Mesenteric fat pad (tissue), 1 donor: ENCODE data around the gene MDP1. TPM values are rescaled to one million over a fixed set of nuclear protein-coding genes. Genes with fewer than 3 reads are reported as not detected.

Source experiments
- DNase-seq: peaks from one replicate; pipeline ENCODE4 v3.0.0-alpha.2; 2020; ENCODE audit warnings: low spot score
- total RNA-seq: library from RNA; stranded (reverse); fragmentation: NEBNext Ultra II Directional; extraction: Animal tissue kit (Norgen Biotek cat#: 25700); gene quantifications from one replicate; pipeline ENCODE4 v1.2.1, GENCODE V29; 2021
- donor health status: DM: yes; HTN: yes; CAD: no.

MDP1 gene
- total RNA-seq, 1 donor from 2014 or later: 10.3 TPM

DNA sequence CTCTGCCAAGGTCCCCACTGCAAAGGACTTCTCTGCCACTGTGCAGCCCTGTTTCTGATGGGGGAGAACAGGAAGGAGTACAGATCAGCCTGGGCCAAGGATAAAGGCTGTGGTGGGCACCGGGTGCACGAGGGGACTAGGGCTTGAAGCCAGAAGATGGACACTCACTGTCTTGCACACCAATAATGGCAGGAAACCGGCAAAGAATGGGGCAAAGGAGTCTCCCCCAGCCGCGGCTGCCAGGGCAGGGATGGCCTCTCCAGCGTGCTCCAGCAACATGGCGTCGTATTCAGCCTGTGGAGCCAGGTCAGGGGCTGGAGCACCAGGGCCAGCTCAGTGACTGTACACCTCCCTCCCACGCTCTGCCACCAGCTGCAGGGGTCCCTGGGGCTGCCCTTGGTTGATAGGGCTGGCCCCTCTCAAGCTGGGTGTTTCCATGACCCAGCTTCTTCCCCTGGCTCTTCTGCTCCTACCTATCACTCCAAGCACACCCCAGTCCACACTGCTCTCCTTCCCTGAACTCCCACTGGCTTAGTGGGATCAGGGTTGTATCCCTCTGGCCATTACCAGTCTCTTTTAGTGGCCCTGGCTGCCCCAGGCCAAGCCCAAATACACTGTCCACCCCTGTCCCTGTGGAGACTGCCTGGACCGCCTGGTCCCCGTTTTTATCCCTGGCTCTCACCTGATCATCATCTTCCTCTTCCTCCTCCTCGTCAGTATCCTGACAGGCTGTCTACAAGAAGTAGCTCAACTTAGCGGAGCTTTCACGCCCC, 33.6 kb downstream of the MDP1 start:
- no peak for DNase-seq

DNA sequence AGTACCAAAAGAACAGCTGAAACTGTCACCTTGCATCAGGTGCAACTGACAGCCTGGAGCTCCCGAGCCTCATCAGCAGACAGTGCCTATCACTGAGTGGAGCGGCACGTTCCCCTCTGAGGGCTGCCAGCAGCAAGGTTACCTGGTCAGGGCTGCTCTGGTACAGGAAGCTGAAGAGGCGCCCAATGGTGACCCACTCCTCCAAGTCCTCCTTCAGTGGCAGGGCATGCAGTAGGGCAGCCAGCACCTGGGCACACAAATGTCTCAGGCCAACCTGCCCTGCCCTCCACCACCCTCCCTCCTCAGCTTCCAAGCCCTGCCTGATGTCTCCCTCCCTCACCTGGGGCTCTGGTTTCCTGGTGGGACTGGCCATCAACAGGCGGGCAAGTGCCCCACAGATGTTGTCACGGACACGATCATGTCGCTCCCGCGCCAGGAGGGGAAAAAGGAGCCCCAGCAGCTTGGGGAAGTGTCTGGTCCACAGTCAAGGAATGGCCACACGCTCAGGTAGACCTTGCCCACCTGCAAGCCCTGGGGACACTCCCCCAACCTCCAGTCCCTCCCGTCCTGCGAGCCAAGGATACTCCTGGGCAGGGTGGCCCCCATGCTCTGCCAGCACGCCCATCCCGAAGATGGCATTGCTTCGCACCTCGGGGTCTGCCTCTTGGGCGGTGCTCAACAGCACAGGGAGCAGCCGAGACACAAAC, 34.3 kb downstream of the MDP1 start:
- no peak for DNase-seq

DNA sequence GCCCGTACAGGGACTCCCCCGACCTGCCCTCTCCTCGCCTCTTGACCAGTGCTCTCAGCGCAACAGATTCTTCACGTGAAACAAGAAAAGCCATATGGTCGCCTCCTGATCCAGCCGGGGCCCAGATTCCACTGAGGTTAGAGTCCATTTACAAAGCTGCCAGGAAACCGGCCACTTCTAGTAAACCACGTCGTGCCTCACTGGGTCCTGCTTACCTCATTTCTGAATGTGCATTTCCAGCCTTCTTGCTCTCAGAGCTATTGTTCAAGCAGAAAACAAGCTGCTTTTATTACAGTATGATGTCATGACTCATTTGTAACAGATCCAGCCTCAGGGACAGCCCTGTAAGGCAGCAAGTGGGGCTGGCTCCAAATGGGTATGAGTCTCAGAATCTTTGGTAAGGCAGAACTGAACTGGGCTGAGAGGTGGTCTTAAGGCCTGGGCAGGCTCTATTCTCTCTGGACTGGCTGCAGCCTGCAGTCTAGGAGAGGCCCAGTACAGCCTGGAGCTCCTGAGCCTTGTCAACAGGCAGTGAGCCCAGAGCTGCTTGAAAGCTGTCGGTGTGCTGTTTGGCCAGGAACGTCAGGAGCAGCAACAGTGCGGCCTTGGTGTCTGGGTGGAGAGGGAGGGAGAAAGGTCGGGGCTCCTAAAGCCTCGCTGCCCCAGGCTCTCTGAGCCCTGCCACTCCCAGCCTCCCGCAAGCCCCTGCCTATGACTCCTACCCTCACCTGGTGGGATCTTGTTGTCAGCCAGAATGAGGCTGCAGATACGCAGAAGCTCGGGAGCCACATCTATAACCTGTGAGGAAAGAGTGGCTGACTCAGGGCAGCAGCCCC, 35.7 kb downstream of the MDP1 start:
- DNase-seq: no peak

DNA sequence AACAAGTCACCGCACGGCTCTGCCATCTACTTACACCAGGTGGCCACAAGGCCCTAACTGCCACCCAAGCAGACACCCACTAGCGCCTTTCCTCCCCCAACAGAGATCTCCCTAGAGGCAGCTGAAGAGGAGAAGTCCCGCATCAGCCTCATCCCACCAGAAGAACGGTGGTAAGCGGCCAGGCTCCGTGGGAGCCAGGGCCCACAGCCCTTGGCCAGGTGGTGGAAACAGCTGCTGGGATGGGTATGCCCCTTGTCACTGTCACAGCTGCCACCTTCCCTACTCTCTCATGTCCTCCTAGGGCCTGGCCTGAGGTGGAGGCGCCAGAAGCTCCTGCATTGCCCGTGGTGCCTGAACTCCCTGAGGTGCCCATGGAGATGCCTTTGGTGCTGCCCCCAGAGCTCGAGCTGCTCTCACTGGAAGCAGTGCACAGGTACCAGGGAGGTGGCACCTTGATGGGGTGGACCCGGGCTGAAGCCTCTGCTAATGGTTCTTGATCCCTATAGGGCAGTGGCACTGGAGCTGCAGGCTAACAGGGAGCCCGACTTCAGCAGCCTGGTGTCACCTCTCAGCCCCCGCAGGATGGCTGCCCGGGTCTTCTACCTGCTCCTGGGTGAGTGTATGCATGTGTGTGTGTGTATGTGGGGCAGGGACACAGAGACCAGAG, 36.4 kb downstream of the MDP1 start:
- DNase-seq: no peak

DNA sequence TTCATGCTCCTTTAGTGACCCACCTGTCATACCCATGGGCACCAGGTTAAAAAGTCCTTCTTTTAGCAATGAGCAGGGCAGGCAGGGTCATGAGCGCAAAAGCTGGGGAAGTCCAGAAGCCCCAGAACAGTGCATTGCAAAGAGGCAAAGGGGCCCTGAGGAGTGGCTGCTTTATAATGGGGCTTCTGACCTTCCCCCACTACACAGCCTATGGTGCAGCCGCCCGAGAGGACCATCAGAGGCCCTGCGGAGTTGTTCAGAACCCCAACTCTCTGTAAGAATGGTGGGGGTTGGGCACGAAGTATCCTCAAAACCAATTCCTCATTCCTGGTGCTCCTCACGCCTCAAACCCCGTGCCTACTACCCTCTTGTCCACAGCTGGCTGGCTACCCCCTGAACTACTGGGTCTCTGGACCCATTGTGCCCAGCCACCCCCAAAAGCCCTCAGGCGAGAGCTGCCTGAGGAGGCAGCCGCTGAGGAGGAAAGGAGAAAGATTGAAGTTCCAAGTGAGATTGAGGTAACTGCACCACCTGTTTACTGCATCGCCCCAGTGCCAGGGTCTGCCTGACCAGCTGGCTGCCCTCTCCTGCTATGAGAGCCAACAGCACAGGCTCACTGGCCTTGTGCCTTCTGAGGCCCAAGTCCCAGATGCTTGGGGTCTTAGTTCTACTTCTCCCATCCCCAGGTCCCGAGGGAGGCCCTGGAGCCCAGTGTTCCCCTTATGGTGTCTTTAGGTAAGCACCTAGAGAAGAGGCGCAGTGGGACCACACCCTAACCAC, 37.3 kb downstream of the MDP1 start:
- DNase-seq: no peak

DNA sequence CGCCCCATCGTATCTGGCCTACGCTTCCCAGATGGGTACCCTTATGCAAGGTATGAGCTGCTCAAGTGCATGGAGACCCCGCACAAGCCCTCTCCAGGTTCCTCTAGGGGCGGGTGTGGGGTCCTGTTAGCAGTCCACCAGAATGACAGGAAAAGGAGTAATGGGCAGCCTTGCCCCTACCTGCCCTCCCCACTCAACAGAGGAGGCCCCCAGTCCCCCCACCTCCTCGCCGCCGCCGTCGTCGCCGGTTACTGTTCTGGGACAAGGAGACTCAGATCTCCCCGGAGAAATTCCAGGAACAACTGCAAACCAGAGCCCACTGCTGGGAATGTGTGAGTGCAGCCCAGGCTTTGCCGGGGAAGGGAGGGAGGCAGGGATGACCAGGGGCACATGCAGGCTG, 38.0 kb downstream of the MDP1 start:
- DNase-seq: no peak

DNA sequence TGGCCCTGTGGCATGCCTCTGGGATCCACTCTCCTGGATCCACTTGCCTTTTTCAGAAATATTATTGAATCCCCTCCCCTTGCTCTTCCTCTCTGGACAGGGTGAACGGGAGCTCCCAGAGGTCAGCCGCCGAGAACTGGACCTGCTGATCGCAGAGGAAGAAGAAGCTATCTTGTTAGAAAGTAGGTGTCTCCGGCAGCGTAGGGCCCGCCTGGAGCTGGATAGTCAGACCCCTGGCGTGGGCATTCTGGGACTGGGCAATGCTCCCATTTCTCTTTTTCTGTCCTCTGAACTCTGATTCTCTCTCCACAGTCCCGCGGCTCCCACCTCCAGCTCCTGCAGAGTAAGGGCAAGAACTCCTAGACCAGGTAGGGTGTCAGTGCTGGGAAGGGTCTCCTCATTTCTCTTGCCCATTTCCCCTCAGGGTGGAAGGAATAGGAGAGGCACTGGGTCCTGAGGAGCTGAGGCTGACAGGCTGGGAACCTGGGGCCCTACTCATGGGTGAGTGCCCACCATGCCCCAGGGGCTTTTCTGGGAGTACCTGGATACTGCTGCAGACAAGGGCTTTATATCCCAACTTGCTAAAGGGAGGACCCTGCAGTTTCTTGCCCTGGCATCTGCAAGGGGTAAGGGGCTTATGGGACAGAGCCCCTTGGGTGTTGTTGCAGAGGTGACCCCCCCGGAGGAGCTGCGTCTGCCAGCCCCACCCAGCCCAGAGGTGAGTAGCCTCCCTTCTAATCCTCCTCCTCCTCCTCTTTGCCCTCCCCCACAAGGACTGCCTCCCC, 38.6 kb downstream of the MDP1 start:
- DNase-seq: no peak

DNA sequence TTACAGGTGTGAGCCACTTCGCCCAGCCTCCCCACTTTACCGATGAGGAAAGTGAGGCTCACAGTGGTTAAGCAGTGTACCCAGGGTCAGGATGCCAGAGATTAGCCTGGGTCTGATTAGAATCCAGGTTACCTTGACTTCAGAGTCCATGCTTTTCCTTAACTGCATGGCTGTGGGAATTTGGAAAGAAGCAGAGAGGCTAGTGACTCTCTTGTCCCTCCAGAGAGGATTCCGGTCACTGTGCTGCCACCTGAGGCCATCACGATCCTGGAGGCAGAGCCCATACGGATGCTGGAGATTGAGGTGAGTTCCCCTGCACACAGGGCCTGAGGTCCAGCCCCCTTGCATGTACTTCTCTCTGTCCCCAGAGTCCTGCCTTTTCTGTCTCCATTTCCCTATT, 39.3 kb downstream of the MDP1 start:
- DNase-seq: no peak

DNA sequence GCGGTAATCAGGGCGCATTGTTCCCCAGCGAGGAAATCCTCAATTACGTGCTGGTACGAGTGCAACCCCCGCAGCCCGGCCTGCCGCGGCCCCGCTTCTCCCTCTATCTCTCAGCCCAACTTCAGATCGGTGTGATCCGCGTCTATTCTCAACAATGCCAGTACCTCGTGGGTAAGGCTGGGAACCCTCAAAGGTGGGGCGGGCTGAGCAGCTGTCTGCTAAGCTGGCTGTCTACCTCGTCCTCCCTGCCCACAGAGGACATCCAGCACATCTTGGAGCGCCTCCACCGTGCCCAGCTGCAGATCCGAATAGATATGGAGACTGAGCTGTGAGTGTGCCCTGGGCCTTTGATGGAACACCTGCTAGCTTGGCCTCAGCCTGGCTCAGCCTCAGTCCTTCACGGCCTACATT, 43.0 kb downstream of the MDP1 start:
- DNase-seq: no peak

DNA sequence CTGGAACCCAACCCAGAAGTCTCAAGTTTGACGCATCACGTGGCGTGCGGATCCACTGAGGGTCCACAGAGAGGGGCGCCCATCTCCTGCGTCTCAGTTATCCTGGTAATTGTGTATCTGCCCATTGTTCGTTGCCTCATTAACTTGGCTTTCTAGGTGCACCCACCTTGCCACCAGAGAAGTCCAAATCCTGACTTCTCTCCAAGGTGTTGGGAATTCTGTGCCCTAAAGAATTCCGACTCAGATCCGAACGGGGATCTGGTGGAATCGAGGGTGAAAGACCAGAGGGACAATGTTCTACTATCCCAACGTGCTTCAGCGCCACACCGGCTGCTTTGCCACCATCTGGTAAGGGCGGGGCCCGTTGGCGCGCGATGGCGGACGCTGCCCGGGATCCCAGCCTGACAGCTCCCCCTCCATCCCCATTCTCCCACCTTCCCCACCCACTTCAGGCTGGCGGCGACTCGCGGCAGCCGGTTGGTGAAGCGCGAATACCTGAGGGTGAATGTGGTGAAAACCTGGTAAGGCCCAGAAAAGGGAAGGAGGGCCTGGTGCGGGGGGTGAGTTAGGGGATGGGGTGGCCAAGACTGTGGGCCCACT, 43.5 kb downstream of the MDP1 start:
- no peak for DNase-seq

DNA sequence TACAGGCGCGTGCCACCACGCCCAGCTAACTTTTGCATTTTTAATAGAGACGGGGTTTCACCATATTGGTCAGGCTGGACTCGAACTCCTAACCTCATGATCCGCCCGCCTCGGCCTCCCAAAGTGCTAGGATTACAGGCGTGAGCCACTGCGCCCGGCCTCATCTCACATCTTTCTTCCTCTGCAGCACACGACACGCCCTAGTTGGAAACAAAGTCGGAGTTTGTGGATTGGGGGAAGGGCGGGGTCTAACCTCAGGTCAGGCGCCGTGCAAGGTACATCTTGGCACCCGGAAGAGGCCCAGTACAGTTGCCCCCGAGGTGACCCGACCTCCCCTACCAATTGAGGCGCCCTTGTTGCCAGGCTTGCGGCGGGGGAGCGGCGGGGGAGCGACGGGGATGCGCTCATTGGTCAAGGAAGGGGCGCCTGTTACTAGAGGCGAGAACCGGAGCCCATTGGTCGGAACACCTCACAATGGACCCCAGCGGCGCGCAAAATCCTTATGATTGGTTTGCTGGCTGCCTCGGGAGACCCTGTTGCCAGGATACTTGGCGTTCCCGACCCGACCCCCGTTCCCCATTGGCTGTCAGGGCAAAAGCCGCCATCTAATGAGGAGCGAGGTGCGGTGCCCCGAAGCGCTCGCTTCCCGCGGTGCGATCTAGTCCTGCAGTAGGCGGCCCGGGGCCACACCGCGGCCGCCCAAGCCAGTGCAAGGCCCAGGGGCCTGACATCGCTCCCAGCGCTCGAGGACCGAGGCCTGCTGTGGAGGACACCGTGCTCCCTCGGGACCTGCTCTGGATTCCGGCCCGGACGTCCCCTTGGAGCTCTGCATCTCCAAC, 44.2 kb downstream of the MDP1 start, which contains the start of gene REC8:
REC8 (plus strand) TSS at position 659 of the 839 bp plus-strand sequence. CDS start 473 bp downstream, outside the sequence.
- DNase-seq: no peak

DNA sequence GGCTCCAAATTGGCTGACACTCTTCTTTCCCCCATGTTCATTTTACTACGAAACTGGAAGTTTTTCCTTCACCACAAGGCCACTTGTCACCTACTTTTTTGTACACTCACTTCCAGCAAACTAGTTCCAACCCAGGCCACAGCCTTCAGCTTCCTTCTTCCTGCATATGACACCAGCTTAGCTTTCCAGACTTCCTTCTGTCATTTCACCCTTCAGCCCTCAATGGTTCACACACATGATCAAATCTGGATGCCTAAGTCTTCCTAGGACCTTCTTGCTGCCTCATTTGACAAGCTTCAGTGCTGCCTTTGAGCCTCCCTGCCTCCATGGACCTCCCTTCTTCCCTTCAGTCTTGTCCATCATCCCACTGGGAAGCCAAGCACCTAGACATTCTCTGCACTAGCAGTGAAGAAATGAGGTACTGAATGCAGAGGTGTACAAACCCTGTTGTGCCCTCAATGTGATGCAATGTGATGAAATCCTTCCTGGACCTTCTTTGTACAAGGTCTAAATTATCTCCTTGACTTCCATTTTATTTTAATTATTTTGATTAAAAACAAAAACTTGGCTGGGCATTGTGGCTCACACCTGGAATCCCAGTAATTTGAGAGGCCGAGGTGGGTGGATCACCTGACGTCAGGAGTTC, 48.3 kb downstream of the MDP1 start:
- DNase-seq: no peak

DNA sequence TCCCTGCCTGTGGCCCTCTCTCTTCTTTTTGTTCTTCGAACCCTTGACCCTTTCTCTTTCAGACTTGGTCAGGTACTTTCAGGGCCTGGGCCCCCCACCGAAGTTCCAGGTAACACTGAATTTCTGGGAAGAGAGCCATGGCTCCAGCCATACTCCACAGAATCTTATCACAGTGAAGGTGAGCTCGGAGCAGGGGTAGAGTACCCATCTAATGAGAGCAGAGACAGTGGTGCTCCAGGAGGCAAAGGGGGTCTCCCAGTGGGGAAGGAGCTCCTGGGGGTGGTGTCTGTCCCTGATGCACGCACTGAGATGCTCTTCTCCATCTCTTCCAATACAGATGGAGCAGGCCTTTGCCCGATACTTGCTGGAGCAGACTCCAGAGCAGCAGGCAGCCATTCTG, 50.1 kb downstream of the MDP1 start:
- no peak for DNase-seq

DNA sequence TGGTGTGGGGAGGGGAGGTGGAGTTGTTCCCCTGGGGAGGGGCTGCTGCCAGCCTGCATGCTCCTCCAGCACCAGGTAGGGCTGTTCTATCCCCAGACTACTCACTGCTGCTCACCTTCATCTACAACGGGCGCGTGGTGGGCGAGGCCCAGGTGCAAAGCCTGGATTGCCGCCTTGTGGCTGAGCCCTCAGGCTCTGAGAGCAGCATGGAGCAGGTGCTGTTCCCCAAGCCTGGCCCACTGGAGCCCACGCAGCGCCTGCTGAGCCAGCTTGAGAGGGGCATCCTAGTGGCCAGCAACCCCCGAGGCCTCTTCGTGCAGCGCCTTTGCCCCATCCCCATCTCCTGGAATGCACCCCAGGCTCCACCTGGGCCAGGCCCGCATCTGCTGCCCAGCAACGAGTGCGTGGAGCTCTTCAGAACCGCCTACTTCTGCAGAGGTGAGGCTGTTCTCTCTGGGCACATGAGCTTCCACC, 51.3 kb downstream of the MDP1 start:
- DNase-seq: no peak
